ENCODE data around the gene ZNF609. TPM values are rescaled to one million over a fixed set of nuclear protein-coding genes. Genes with fewer than 3 reads are reported as not detected.

The ZNF609 gene
- total RNA-seq, 4 donors from 2014 or later, result 19.4 to 30.5 (median 21.1) TPM

GRCh38 chr15:64688770-64689169 lies 228.4 kb downstream of the ZNF609 start:
- intact Hi-C loops (cut with DNase I; ENCODE audit: low total_unique reads), result loop anchor here (10.0 kb wide), 1 partner anchor 596 kb away; the partner anchor contains the start of gene PARP16
- 84 to 87% methylated on average over 3 of the region's 3 CpGs for WGBS, 2 donors
- H3K4me3 ChIP-seq (ENCODE audit: low read depth, poor library complexity, severe bottlenecking), result no peak overlapping the region
- TF ChIP-seq CTCF (IDR thresholded peaks at IDR 0.05), result no peak
- TF ChIP-seq POLR2A (IDR thresholded peaks at IDR 0.05), result no peak
- DNase-seq (ENCODE audit: low spot score in 2 of 2), result no peak

- no peak overlapping the region for H3K4me3 ChIP-seq (ENCODE audit: low read depth, poor library complexity, severe bottlenecking)
- DNase-seq (ENCODE audit: low spot score in 2 of 2), result no peak
- no peak for TF ChIP-seq CTCF (IDR thresholded peaks at IDR 0.05)
- no peak for TF ChIP-seq POLR2A (IDR thresholded peaks at IDR 0.05)
- intact Hi-C loops (cut with DNase I; ENCODE audit: low total_unique reads), result no loop called here
- 32 to 54% methylated on average over 3 of the region's 3 CpGs for WGBS, 2 donors
These were observed 229.6 kb downstream of the ZNF609 start for GRCh38 chr15:64690008-64690407.

GRCh38 chr15:64690578-64691296 lies 230.4 kb downstream of the ZNF609 start:
- no peak for DNase-seq (ENCODE audit: low spot score in 2 of 2)
- no peak overlapping the region for H3K4me3 ChIP-seq (ENCODE audit: low read depth, poor library complexity, severe bottlenecking)
- 69% methylated on average over 6 of the region's 6 CpGs for WGBS, 2 donors
- intact Hi-C loops (cut with DNase I; ENCODE audit: low total_unique reads), result no loop called here
- TF ChIP-seq CTCF (IDR thresholded peaks at IDR 0.05) (no peak), POLR2A (IDR thresholded peaks at IDR 0.05) (no peak)

- WGBS, 2 donors, result 81 to 85% methylated on average over 9 of the region's 9 CpGs
- intact Hi-C loops (cut with DNase I; ENCODE audit: low total_unique reads), result no loop called here
- no peak for DNase-seq (ENCODE audit: low spot score in 2 of 2)
- H3K4me3 ChIP-seq (ENCODE audit: low read depth, poor library complexity, severe bottlenecking), result no peak overlapping the region
- TF ChIP-seq POLR2A (IDR thresholded peaks at IDR 0.05) (no peak), CTCF (IDR thresholded peaks at IDR 0.05) (no peak)
These were observed 231.7 kb downstream of the ZNF609 start for GRCh38 chr15:64691896-64692565.

GRCh38 chr15:64693134-64693533 lies 232.8 kb downstream of the ZNF609 start:
- intact Hi-C loops (cut with DNase I; ENCODE audit: low total_unique reads), result no loop called here
- DNase-seq (ENCODE audit: low spot score in 2 of 2), result no peak
- H3K4me3 ChIP-seq (ENCODE audit: low read depth, poor library complexity, severe bottlenecking), result no peak overlapping the region
- 12 to 20% methylated on average over 5 of the region's 5 CpGs for WGBS, 2 donors
- TF ChIP-seq POLR2A (IDR thresholded peaks at IDR 0.05) (no peak), CTCF (IDR thresholded peaks at IDR 0.05) (no peak)

Data from lower leg skin (tissue), 4 donors.